Pons (tissue), 1 donor: ENCODE measurements around the gene NDUFB1.

Experiments
- DNase-seq: peaks from one replicate; pipeline ENCODE4 v3.0.0-alpha.2; 2016; ENCODE audit warnings: low spot score

Gene NDUFB1

GRCh38 chr14:92093320-92093719 lies 28.2 kb downstream of the NDUFB1 start:
- DNase-seq = peak; percentile 19

- no peak for DNase-seq
Observed at GRCh38 chr14:92088494-92088893, 33.0 kb downstream of the NDUFB1 start.

GRCh38 chr14:92074555-92074954 lies 47.0 kb downstream of the NDUFB1 start:
- DNase-seq = no peak
